CD4-positive, alpha-beta T cell treated with Interleukin-4 for 4 hours (primary cell): ENCODE results near the gene GRAMD1A.
A peak's percentile ranks its signal among the peaks of the same experiment; 100 is the strongest.

ENCODE experiments used
- DNase-seq: peaks from one replicate; pipeline ENCODE4 v3.0.0-alpha.2; 2020

GRAMD1A gene

GRCh38 chr19:35056513-35057063 is 56.5 kb downstream of the GRAMD1A start:
- DNase-seq, result no peak

- no peak for DNase-seq
Measured at GRCh38 chr19:35058370-35058769, 58.2 kb downstream of the GRAMD1A start.

- no peak for DNase-seq
Measured at GRCh38 chr19:35059006-35059798, 59.1 kb downstream of the GRAMD1A start.

GRCh38 chr19:35059799-35060091 is 59.6 kb downstream of the GRAMD1A start:
- no peak for DNase-seq

- DNase-seq, result no peak
Measured at GRCh38 chr19:35060160-35060855, 60.2 kb downstream of the GRAMD1A start.

- no peak for DNase-seq
Measured at GRCh38 chr19:35061583-35062373, 61.7 kb downstream of the GRAMD1A start.

GRCh38 chr19:35062942-35063341 is 62.8 kb downstream of the GRAMD1A start:
- DNase-seq, result no peak

- DNase-seq, result no peak
Measured at GRCh38 chr19:35063940-35064818, 64.1 kb downstream of the GRAMD1A start.

- no peak for DNase-seq
Measured at GRCh38 chr19:35065574-35065973, 65.5 kb downstream of the GRAMD1A start.

GRCh38 chr19:35066121-35066520 is 66.0 kb downstream of the GRAMD1A start:
- DNase-seq, result no peak

- DNase-seq, result peak; percentile 82
Measured at GRCh38 chr19:35066691-35067563, 66.8 kb downstream of the GRAMD1A start.

- no peak for DNase-seq
Measured at GRCh38 chr19:35068941-35069634, 69.0 kb downstream of the GRAMD1A start.

- DNase-seq, result no peak
Measured at GRCh38 chr19:35069696-35070095, 69.6 kb downstream of the GRAMD1A start.

GRCh38 chr19:35070471-35070870 is 70.3 kb downstream of the GRAMD1A start:
- DNase-seq, result no peak

GRCh38 chr19:35073516-35073915 is 73.4 kb downstream of the GRAMD1A start:
- DNase-seq, result no peak

- DNase-seq, result no peak
Measured at GRCh38 chr19:35073941-35074340, 73.8 kb downstream of the GRAMD1A start.

GRCh38 chr19:35074426-35075201 is 74.5 kb downstream of the GRAMD1A start:
- no peak for DNase-seq

GRCh38 chr19:35075202-35076025 is 75.3 kb downstream of the GRAMD1A start:
- no peak for DNase-seq

- no peak for DNase-seq
Measured at GRCh38 chr19:35076026-35076370, 75.9 kb downstream of the GRAMD1A start.
